CD4-positive, CD25-positive, alpha-beta regulatory T cell (primary cell): Measurements from ENCODE around the gene DOHH. TPM values are rescaled to one million over a fixed set of nuclear protein-coding genes. Genes with fewer than 3 reads are reported as not detected.

Source experiments
- ATAC-seq, 2 donors: fragments of 150-1000 bp; cut with Tn5 transposase; one replicate each; pipeline ENCODE4 v1.10.0; 2021; ENCODE audit warnings: low read depth in 2 of 2, moderate number of reproducible peaks in 2 of 2, moderate library complexity in 1 of 2
- DNase-seq, 3 donors: peaks; one replicate each; pipeline versions ENCODE4 v3.0.0 to v3.0.0-alpha.2; 2012 to 2022; ENCODE audit warnings: mixed read lengths in 1 of 3
- H3K27ac ChIP-seq: one replicate; pipeline ENCODE4 v1.7.0; 2013; ENCODE audit warnings: mild to moderate bottlenecking, low read length; ENCODE audit not compliant: insufficient read depth, poor library complexity, severe bottlenecking
- H3K27me3 ChIP-seq: one replicate; pipeline ENCODE4 v1.7.0; 2013; ENCODE audit warnings: low read length; ENCODE audit not compliant: control insufficient read depth, insufficient read depth
- H3K36me3 ChIP-seq: one replicate; pipeline ENCODE4 v1.7.0; 2013; ENCODE audit warnings: mild to moderate bottlenecking, low read length, moderate library complexity; ENCODE audit not compliant: control insufficient read depth, insufficient read depth
- H3K4me1 ChIP-seq: 2 replicates; pipeline ENCODE4 v1.7.0; 2013; ENCODE audit warnings: mild to moderate bottlenecking, low read length; ENCODE audit not compliant: insufficient read depth, control insufficient read depth, poor library complexity, severe bottlenecking
- H3K4me3 ChIP-seq: one replicate; pipeline ENCODE4 v1.7.0; 2013; ENCODE audit warnings: low read depth, mild to moderate bottlenecking, low read length, moderate library complexity
- H3K9me3 ChIP-seq, 2 experiments: 1 replicate in 1 of 2; 2 replicates in 1 of 2; pipeline ENCODE4 v1.7.0; 2013; ENCODE audit warnings: low read length in 2 of 2, mild to moderate bottlenecking in 1 of 2, moderate library complexity in 1 of 2; ENCODE audit not compliant: control insufficient read depth in 2 of 2
- H3K27ac Mint-ChIP-seq, 3 donors: one replicate each; pipeline ENCODE4 v1.8.0; 2020 to 2022; ENCODE audit warnings: mild to moderate bottlenecking in 3 of 3, mixed read lengths in 3 of 3, moderate library complexity in 2 of 3
- H3K27me3 Mint-ChIP-seq: one replicate; pipeline ENCODE4 v1.8.0; 2022; ENCODE audit warnings: mild to moderate bottlenecking, mixed read lengths
- H3K36me3 Mint-ChIP-seq: one replicate; pipeline ENCODE4 v1.8.0; 2020; ENCODE audit warnings: mixed read lengths
- H3K4me1 Mint-ChIP-seq, 4 donors: one replicate each; pipeline ENCODE4 v1.8.0; 2020 to 2022; ENCODE audit warnings: mixed read lengths in 4 of 4, mild to moderate bottlenecking in 1 of 4
- H3K4me3 Mint-ChIP-seq, 4 donors: one replicate each; pipeline ENCODE4 v1.8.0; 2020 to 2022; ENCODE audit warnings: mild to moderate bottlenecking in 4 of 4, mixed read lengths in 4 of 4, moderate library complexity in 3 of 4
- H3K9me3 Mint-ChIP-seq, 7 donors: one replicate each; pipeline ENCODE4 v1.8.0; 2020 to 2022; ENCODE audit warnings: mixed read lengths in 7 of 7, mild to moderate bottlenecking in 3 of 7, moderate library complexity in 2 of 7
- polyA plus RNA-seq, 4 donors: library from polyadenylated mRNA; unstranded; fragments of 300-500 nt; fragmentation: Illumina TruSeq; gene quantifications; one replicate each; pipeline ENCODE4 v1.2.3, GENCODE V29; 2021
- total RNA-seq: library from RNA; stranded (reverse); gene quantifications from one replicate; pipeline ENCODE4 v1.2.3, GENCODE V29; 2022

The DOHH gene
- total and polyA plus RNA-seq, 5 donors from 2014 or later: 3.5 to 13.9 (median 7.7) TPM

- Histone ChIP-seq H3K4me1 (peaks cover 23% of the 10 kb centered on the region), H3K4me3 (no peak overlapping the region), H3K27ac (peak overlapping the region; percentile 14), H3K36me3 (peaks cover 12% of the 10 kb centered on the region), H3K9me3 (no peaks in the 10 kb centered on the region), H3K27me3 (no peaks in the 10 kb centered on the region)
- Mint-ChIP-seq H3K27me3 (no peaks in the 10 kb centered on the region), H3K9me3 (no peaks in the 10 kb centered on the region), H3K36me3 (peaks cover 4% of the 10 kb centered on the region), H3K4me1 (peaks cover 0 to 56% (median 17%) of the 10 kb centered on the region in 4 donors), H3K27ac (peak overlapping the region; percentile 31 to 63 (median 38)), H3K4me3 (peak overlapping the region in 2 of 4 donors; percentile 47 to 48)
- DNase-seq: peak in 2 of 3 donors; percentile 45 to 52
- peak in 1 of 2 donors; percentile 62 for ATAC-seq
Observed at GRCh38 chr19:3516675-3517207, 16.3 kb upstream of the DOHH start.

GRCh38 chr19:3515891-3516422, 15.5 kb upstream of the DOHH start:
- Histone ChIP-seq H3K4me3 (no peak overlapping the region), H3K27me3 (no peaks in the 10 kb centered on the region), H3K36me3 (peaks cover 9% of the 10 kb centered on the region), H3K9me3 (no peaks in the 10 kb centered on the region), H3K27ac (no peak overlapping the region), H3K4me1 (peaks cover 23% of the 10 kb centered on the region)
- DNase-seq (no peak), ATAC-seq (no peak)
- Mint-ChIP-seq H3K4me3 (peak overlapping the region in 1 of 4 donors; percentile 65), H3K9me3 (no peaks in the 10 kb centered on the region), H3K4me1 (peaks cover 0 to 60% (median 17%) of the 10 kb centered on the region in 4 donors), H3K36me3 (peaks cover 2% of the 10 kb centered on the region), H3K27me3 (no peaks in the 10 kb centered on the region), H3K27ac (no peak overlapping the region)

GRCh38 chr19:3514930-3515329, 14.5 kb upstream of the DOHH start:
- H3K9me3 Mint-ChIP-seq: no peaks in the 10 kb centered on the region
- H3K4me1 Mint-ChIP-seq: peaks cover 0 to 64% (median 22%) of the 10 kb centered on the region in 4 donors
- Histone ChIP-seq H3K4me3 (no peak overlapping the region), H3K9me3 (no peaks in the 10 kb centered on the region), H3K27me3 (no peaks in the 10 kb centered on the region), H3K36me3 (peaks cover 9% of the 10 kb centered on the region), H3K27ac (no peak overlapping the region), H3K4me1 (peaks cover 23% of the 10 kb centered on the region)
- H3K27ac Mint-ChIP-seq: no peak overlapping the region
- H3K36me3 Mint-ChIP-seq: no peaks in the 10 kb centered on the region
- ATAC-seq: no peak
- H3K4me3 Mint-ChIP-seq: peak overlapping the region in 1 of 4 donors; percentile 64
- no peaks in the 10 kb centered on the region for H3K27me3 Mint-ChIP-seq
- DNase-seq: no peak

GRCh38 chr19:3513229-3514140, 13.0 kb upstream of the DOHH start:
- Histone ChIP-seq H3K9me3 (no peaks in the 10 kb centered on the region), H3K27me3 (no peaks in the 10 kb centered on the region), H3K4me1 (peaks cover 31% of the 10 kb centered on the region), H3K36me3 (peaks cover 7% of the 10 kb centered on the region), H3K4me3 (no peak overlapping the region), H3K27ac (no peak overlapping the region)
- Mint-ChIP-seq H3K9me3 (peaks cover 0 to 1% (median 0%) of the 10 kb centered on the region in 7 donors), H3K36me3 (no peaks in the 10 kb centered on the region), H3K4me1 (peaks cover 0 to 76% (median 30%) of the 10 kb centered on the region in 4 donors), H3K4me3 (peak overlapping the region in 1 of 4 donors; percentile 41), H3K27me3 (no peaks in the 10 kb centered on the region), H3K27ac (peak overlapping the region in 1 of 3 donors; percentile 25)
- no peak for DNase-seq
- no peak for ATAC-seq

- peaks cover 37% of the 10 kb centered on the region for H3K4me1 ChIP-seq
Observed at GRCh38 chr19:3512562-3513228, 12.2 kb upstream of the DOHH start.

GRCh38 chr19:3511506-3512251, 11.2 kb upstream of the DOHH start:
- DNase-seq (no peak), ATAC-seq (no peak)
- Histone ChIP-seq H3K36me3 (peaks cover 7% of the 10 kb centered on the region), H3K9me3 (no peaks in the 10 kb centered on the region), H3K4me1 (peaks cover 41% of the 10 kb centered on the region), H3K4me3 (no peak overlapping the region), H3K27me3 (no peaks in the 10 kb centered on the region), H3K27ac (no peak overlapping the region)
- no peaks in the 10 kb centered on the region for H3K27me3 Mint-ChIP-seq
- H3K36me3 Mint-ChIP-seq: no peaks in the 10 kb centered on the region
- peaks cover 0 to 1% (median 0%) of the 10 kb centered on the region in 7 donors for H3K9me3 Mint-ChIP-seq
- no peak overlapping the region for H3K27ac Mint-ChIP-seq
- H3K4me3 Mint-ChIP-seq: peak overlapping the region in 1 of 4 donors; percentile 67
- peaks cover 0 to 76% (median 34%) of the 10 kb centered on the region in 4 donors for H3K4me1 Mint-ChIP-seq

More at GRCh38 chr19:3512562-3513228, 12.2 kb upstream of the DOHH start:
- H3K27ac Mint-ChIP-seq: no peak overlapping the region
- peak overlapping the region in 1 of 4 donors; percentile 41 for H3K4me3 Mint-ChIP-seq
- Histone ChIP-seq H3K27me3 (no peaks in the 10 kb centered on the region), H3K27ac (no peak overlapping the region), H3K9me3 (no peaks in the 10 kb centered on the region), H3K36me3 (peaks cover 7% of the 10 kb centered on the region), H3K4me3 (no peak overlapping the region)
- peaks cover 0 to 1% (median 0%) of the 10 kb centered on the region in 7 donors for H3K9me3 Mint-ChIP-seq
- no peaks in the 10 kb centered on the region for H3K36me3 Mint-ChIP-seq
- H3K4me1 Mint-ChIP-seq: peaks cover 0 to 73% (median 30%) of the 10 kb centered on the region in 4 donors
- H3K27me3 Mint-ChIP-seq: no peaks in the 10 kb centered on the region
- DNase-seq: no peak
- ATAC-seq: no peak

- peaks cover 0 to 1% (median 0%) of the 10 kb centered on the region in 7 donors for H3K9me3 Mint-ChIP-seq
- no peaks in the 10 kb centered on the region for H3K9me3 ChIP-seq
- no peak overlapping the region for H3K27ac ChIP-seq
- H3K36me3 Mint-ChIP-seq: no peaks in the 10 kb centered on the region
- H3K4me1 ChIP-seq: peaks cover 32% of the 10 kb centered on the region
- DNase-seq (no peak), ATAC-seq (no peak)
- peak overlapping the region in 2 of 4 donors; percentile 32 to 88 for H3K4me3 Mint-ChIP-seq
- H3K27me3 Mint-ChIP-seq: no peaks in the 10 kb centered on the region
- H3K4me3 ChIP-seq: no peak overlapping the region
- peaks cover 7% of the 10 kb centered on the region for H3K36me3 ChIP-seq
- H3K27ac Mint-ChIP-seq: no peak overlapping the region
- H3K27me3 ChIP-seq: no peaks in the 10 kb centered on the region
- H3K4me1 Mint-ChIP-seq: peaks cover 3 to 69% (median 35%) of the 10 kb centered on the region in 4 donors
Observed at GRCh38 chr19:3510727-3511126, 10.3 kb upstream of the DOHH start.
